ENCODE data around the gene KIF21B. TPM values are rescaled to one million over a fixed set of nuclear protein-coding genes. Genes with fewer than 3 reads are reported as not detected.

The KIF21B gene
- total and polyA plus RNA-seq, 2 experiments from 2014 or later, result 4.6 to 34.3 TPM

- H3K4me3 Mint-ChIP-seq, result no peak overlapping the region
- Histone ChIP-seq H3K27ac (ENCODE audit: low read depth) (no peak overlapping the region), H3K27me3 (ENCODE audit: insufficient read depth) (no peaks in the 10 kb centered on the region), H3K9me2 (ENCODE audit: insufficient read depth) (no peaks in the 10 kb centered on the region), H3K4me1 (ENCODE audit: insufficient read depth) (no peaks in the 10 kb centered on the region), H3K36me3 (ENCODE audit: insufficient read depth) (no peaks in the 10 kb centered on the region), H3K4me2 (no peak overlapping the region), H3F3A (replicated peaks; ENCODE audit: low read depth) (no peaks in the 10 kb centered on the region), H3K79me2 (replicated peaks; ENCODE audit: insufficient read depth) (no peaks in the 10 kb centered on the region), H2AFZ (no peak overlapping the region), H3K4me3 (no peak overlapping the region), H4K20me1 (replicated peaks; ENCODE audit: insufficient read depth) (no peaks in the 10 kb centered on the region)
- 0 out of 3 replicates have a peak, but pooled peaks cover 3% of the 10 kb centered on the region for H3K4me1 Mint-ChIP-seq
- no peak overlapping the region for H3K27ac Mint-ChIP-seq
- TF ChIP-seq JUNB (IDR thresholded peaks at IDR 0.05; ENCODE audit: unreplicated experiment) (no peak), ZNF114 (CRISPR knock-in tag; IDR thresholded peaks at IDR 0.05) (no peak), ZNF462 (CRISPR knock-in tag; IDR thresholded peaks at IDR 0.05) (no peak), ZNF331 (CRISPR knock-in tag; IDR thresholded peaks at IDR 0.05; ENCODE audit: low read depth) (no peak), EZH2 (IDR thresholded peaks at IDR 0.05; ENCODE audit: low read depth, unreplicated experiment) (no peak), STAT1 (IDR thresholded peaks at IDR 0.05; ENCODE audit: unreplicated experiment) (no peak), REST (IDR thresholded peaks at IDR 0.05; ENCODE audit: unreplicated experiment) (no peak), POLR2AphosphoS5 (IDR thresholded peaks at IDR 0.05; ENCODE audit: low read depth) (no peak), CTCF (conservative IDR thresholded peaks at IDR 0.05; ENCODE audit: low read depth in 2 of 2) (no peak), ETS1 (IDR thresholded peaks at IDR 0.05) (no peak), EZH2phosphoT487 (IDR thresholded peaks at IDR 0.05; ENCODE audit: unreplicated experiment) (no peak)
- H3K36me3 Mint-ChIP-seq (ENCODE audit: low read depth), result no peaks in the 10 kb centered on the region
- H3K27me3 Mint-ChIP-seq (ENCODE audit: insufficient read depth, low read depth, poor library complexity), result peaks cover 11% of the 10 kb centered on the region
- ATAC-seq (no peak), DNase-seq (ENCODE audit: low spot score) (no peak)
- no peaks in the 10 kb centered on the region for H3K9me3 Mint-ChIP-seq
These were observed 97.7 kb downstream of the KIF21B start for GRCh38 chr1:200925831-200926230.

All from GM23338 (cell line).